ENCODE measurements around the gene PIP5K1C. TPM values are rescaled to one million over a fixed set of nuclear protein-coding genes. Genes with fewer than 3 reads are reported as not detected.
"Not testable (repeated sequence)": the region's sequence is repeated elsewhere in the genome, so short reads cannot be mapped to it uniquely, and the experiment has no call there.

The PIP5K1C gene
- total RNA-seq, 1 experiment from 2014 or later: 18.9 TPM

- not testable (repeated sequence) for DNase-seq (ENCODE audit: low spot score)
Observed at GRCh38 chr19:3628766-3629165, 71.5 kb downstream of the PIP5K1C start.

- no peak for DNase-seq (ENCODE audit: low spot score)
Observed at GRCh38 chr19:3627351-3627723, 72.9 kb downstream of the PIP5K1C start.

- peak; percentile 96 for DNase-seq (ENCODE audit: low spot score)
Observed at GRCh38 chr19:3626473-3627350, 73.6 kb downstream of the PIP5K1C start, which contains the start of gene CACTIN. Gene CACTIN, minus strand, starts transcription at chr19:3626790. Its CDS starts 28 bp downstream, at chr19:3626762.

GRCh38 chr19:3625996-3626472, 74.2 kb downstream of the PIP5K1C start:
- DNase-seq (ENCODE audit: low spot score): peak; percentile 26

- DNase-seq (ENCODE audit: low spot score): no peak
Observed at GRCh38 chr19:3623716-3624115, 76.6 kb downstream of the PIP5K1C start.

- DNase-seq (ENCODE audit: low spot score): no peak
Observed at GRCh38 chr19:3622224-3622623, 78.0 kb downstream of the PIP5K1C start.

- no peak for DNase-seq (ENCODE audit: low spot score)
Observed at GRCh38 chr19:3621689-3622088, 78.6 kb downstream of the PIP5K1C start.

GRCh38 chr19:3620817-3621547, 79.3 kb downstream of the PIP5K1C start:
- no peak for DNase-seq (ENCODE audit: low spot score)

GRCh38 chr19:3620145-3620816, 80.0 kb downstream of the PIP5K1C start:
- no peak for DNase-seq (ENCODE audit: low spot score)

- DNase-seq (ENCODE audit: low spot score): no peak
Observed at GRCh38 chr19:3619631-3620012, 80.6 kb downstream of the PIP5K1C start.

GRCh38 chr19:3618811-3619630, 81.2 kb downstream of the PIP5K1C start:
- no peak for DNase-seq (ENCODE audit: low spot score)

- DNase-seq (ENCODE audit: low spot score): peak; percentile 26
Observed at GRCh38 chr19:3618144-3618810, 82.0 kb downstream of the PIP5K1C start.

- no peak for DNase-seq (ENCODE audit: low spot score)
Observed at GRCh38 chr19:3617463-3617862, 82.8 kb downstream of the PIP5K1C start.

GRCh38 chr19:3615524-3616135, 84.6 kb downstream of the PIP5K1C start:
- no peak for DNase-seq (ENCODE audit: low spot score)

GRCh38 chr19:3614858-3615505, 85.3 kb downstream of the PIP5K1C start:
- no peak for DNase-seq (ENCODE audit: low spot score)

GRCh38 chr19:3613818-3614661, 86.2 kb downstream of the PIP5K1C start:
- no peak for DNase-seq (ENCODE audit: low spot score)

GRCh38 chr19:3612901-3613741, 87.1 kb downstream of the PIP5K1C start:
- no peak for DNase-seq (ENCODE audit: low spot score)

GRCh38 chr19:3612330-3612729, 87.9 kb downstream of the PIP5K1C start:
- DNase-seq (ENCODE audit: low spot score): no peak

Data from HT-29 (cell line).